ENCODE measurements around the gene SRGAP1.

The SRGAP1 gene

GRCh38 chr12:63805704-63806672 lies 38.5 kb upstream of the SRGAP1 start:
- no peak for TF ChIP-seq CTCF (IDR thresholded peaks at IDR 0.05; ENCODE audit: unreplicated experiment in 3 of 3)
- Mint-ChIP-seq H3K27me3 (ENCODE audit: low read depth) (no peaks in the 10 kb centered on the region), H3K4me1 (no peaks in the 10 kb centered on the region), H3K4me3 (no peak overlapping the region), H3K27ac (no peak overlapping the region), H3K9me3 (no peaks in the 10 kb centered on the region), H3K36me3 (ENCODE audit: low read depth) (peaks cover 19% of the 10 kb centered on the region)

- H3K27me3 Mint-ChIP-seq (ENCODE audit: low read depth) = no peaks in the 10 kb centered on the region
- no peak for TF ChIP-seq CTCF (IDR thresholded peaks at IDR 0.05; ENCODE audit: unreplicated experiment in 3 of 3)
- H3K27ac Mint-ChIP-seq = no peak overlapping the region
- no peaks in the 10 kb centered on the region for H3K9me3 Mint-ChIP-seq
- no peaks in the 10 kb centered on the region for H3K4me1 Mint-ChIP-seq
- no peak overlapping the region for H3K4me3 Mint-ChIP-seq
- peaks cover 19% of the 10 kb centered on the region for H3K36me3 Mint-ChIP-seq (ENCODE audit: low read depth)
Measured at GRCh38 chr12:63808631-63809030, 35.9 kb upstream of the SRGAP1 start.

DNA sequence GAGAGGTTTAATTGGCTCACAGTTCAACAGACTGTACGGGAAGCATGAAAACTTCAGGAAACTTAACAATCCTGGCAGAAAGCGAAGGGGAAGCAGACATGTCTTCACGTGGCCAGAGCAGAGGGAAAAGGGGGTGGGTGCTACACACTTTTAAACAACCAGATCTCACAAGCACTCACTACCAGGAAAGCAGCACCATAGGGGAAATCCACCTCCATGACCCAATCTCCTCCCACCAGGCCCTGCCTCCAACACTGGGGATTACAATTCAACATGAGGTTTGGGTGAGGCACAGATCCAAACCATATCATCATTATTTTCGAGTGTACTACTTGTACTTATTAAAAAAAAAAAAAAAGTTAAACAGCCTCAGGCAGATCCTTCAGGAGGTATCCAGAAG lies 34.9 kb upstream of the SRGAP1 start:
- Mint-ChIP-seq H3K36me3 (ENCODE audit: low read depth) (peaks cover 18% of the 10 kb centered on the region), H3K4me1 (no peaks in the 10 kb centered on the region), H3K4me3 (no peak overlapping the region), H3K27ac (no peak overlapping the region), H3K27me3 (ENCODE audit: low read depth) (no peaks in the 10 kb centered on the region), H3K9me3 (no peaks in the 10 kb centered on the region)
- TF ChIP-seq CTCF (IDR thresholded peaks at IDR 0.05; ENCODE audit: unreplicated experiment in 3 of 3) = no peak

DNA sequence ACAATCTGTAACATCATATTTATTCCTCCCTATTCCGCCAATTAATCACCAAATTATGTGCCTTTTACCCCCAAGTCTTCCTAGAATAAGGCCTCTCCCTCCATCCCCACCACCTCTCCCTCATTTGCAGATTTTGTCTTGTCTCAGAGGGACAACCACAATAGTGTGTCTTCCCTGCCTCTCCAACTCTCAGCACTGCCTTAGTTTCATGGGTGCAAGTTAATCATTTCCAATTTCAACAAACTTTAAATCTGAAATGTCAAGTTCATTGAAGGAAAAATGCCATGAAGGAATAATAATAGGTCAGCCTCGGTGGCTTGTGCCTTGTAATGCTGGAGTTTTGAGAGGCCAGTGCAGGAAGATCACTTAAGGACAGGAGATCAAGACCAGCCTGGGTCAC lies 33.2 kb upstream of the SRGAP1 start:
- H3K27me3 Mint-ChIP-seq (ENCODE audit: low read depth) = no peaks in the 10 kb centered on the region
- no peak for TF ChIP-seq CTCF (IDR thresholded peaks at IDR 0.05; ENCODE audit: unreplicated experiment in 3 of 3)
- peaks cover 8% of the 10 kb centered on the region for H3K36me3 Mint-ChIP-seq (ENCODE audit: low read depth)
- H3K27ac Mint-ChIP-seq = peak overlapping the region in 1 of 3 experiments; percentile 3
- no peaks in the 10 kb centered on the region for H3K9me3 Mint-ChIP-seq
- no peaks in the 10 kb centered on the region for H3K4me1 Mint-ChIP-seq
- no peak overlapping the region for H3K4me3 Mint-ChIP-seq

- H3K4me1 Mint-ChIP-seq = no peaks in the 10 kb centered on the region
- peak overlapping the region in 1 of 3 experiments; percentile 3 for H3K27ac Mint-ChIP-seq
- no peaks in the 10 kb centered on the region for H3K9me3 Mint-ChIP-seq
- no peaks in the 10 kb centered on the region for H3K27me3 Mint-ChIP-seq (ENCODE audit: low read depth)
- H3K36me3 Mint-ChIP-seq (ENCODE audit: low read depth) = peaks cover 8% of the 10 kb centered on the region
- no peak for TF ChIP-seq CTCF (IDR thresholded peaks at IDR 0.05; ENCODE audit: unreplicated experiment in 3 of 3)
- H3K4me3 Mint-ChIP-seq = no peak overlapping the region
Measured at GRCh38 chr12:63811755-63812154, 32.7 kb upstream of the SRGAP1 start.

Measured in nephron (organoid).